Heart right ventricle (tissue), 16 donors: Measurements from ENCODE around the gene ZNF277. TPM values are rescaled to one million over a fixed set of nuclear protein-coding genes. Genes with fewer than 3 reads are reported as not detected.

Source experiments
- ATAC-seq, 8 donors: fragments of 200-7000 bp; cut with Tn5 transposase; one replicate each; pipeline ENCODE4 v1.9.1; 2020; ENCODE audit warnings: mild to moderate bottlenecking in 8 of 8, moderate library complexity in 8 of 8, moderate number of reproducible peaks in 1 of 8
- DNase-seq, 2 donors: peaks; one replicate each; pipeline ENCODE4 v3.0.0-alpha.2; 2020
- H3K27ac ChIP-seq, 10 donors: fragments of 200-600 bp; sonication (generic) in 2 of 10; one replicate each; pipeline versions ENCODE4 v1.5.0 to v1.8.0; 2020 to 2022; ENCODE audit warnings: mild to moderate bottlenecking in 3 of 10
- H3K27me3 ChIP-seq, 7 donors: fragments of 200-600 bp; one replicate each; pipeline ENCODE4 v1.8.0; 2021 to 2022; ENCODE audit warnings: mild to moderate bottlenecking in 2 of 7
- H3K36me3 ChIP-seq, 9 donors: fragments of 200-600 bp; sonication (generic) in 1 of 9; one replicate each; pipeline versions ENCODE4 v1.5.0 to v1.8.0; 2020 to 2022; ENCODE audit warnings: mild to moderate bottlenecking in 2 of 9
- H3K4me1 ChIP-seq, 9 donors: fragments of 200-600 bp; sonication (generic) in 1 of 9; one replicate each; pipeline versions ENCODE4 v1.5.0 to v1.8.0; 2020 to 2022; ENCODE audit warnings: mild to moderate bottlenecking in 4 of 9
- H3K4me3 ChIP-seq, 10 donors: fragments of 200-600 bp; sonication (generic) in 2 of 10; one replicate each; pipeline versions ENCODE4 v1.5.0 to v1.8.0; 2020 to 2022; ENCODE audit warnings: mild to moderate bottlenecking in 7 of 10, moderate library complexity in 2 of 10
- H3K9me3 ChIP-seq, 11 donors: fragments of 200-600 bp in 10 of 11; sonication (generic) in 2 of 11; one replicate each; pipeline versions ENCODE4 v1.5.0 to v1.8.0; 2013 to 2022; ENCODE audit warnings: mild to moderate bottlenecking in 2 of 11, control low read depth in 1 of 11, moderate library complexity in 1 of 11
- CTCF ChIP-seq, 9 donors: fragments of 200-600 bp; sonication (generic) in 2 of 9; IDR thresholded peaks; one replicate each; pipeline versions ENCODE4 v1.5.0 to v1.8.0; 2021 to 2022; ENCODE audit warnings: antibody characterized with exemption in 9 of 9, mild to moderate bottlenecking in 5 of 9, moderate library complexity in 1 of 9
- WGBS, 2 donors: extraction: QIAGEN DNeasy Blood & Tissue Kit; methylation state at CpG; one replicate each; pipeline ENCODE4 v1.1.7; 2013; ENCODE audit warnings: inconsistent platforms in 1 of 2; 5-methylcytosine and 5-hydroxymethylcytosine counted together
- intact Hi-C, 10 donors: fragments of 100-400 bp; cut with DNase I; formaldehyde crosslinking; loops; one replicate each; pipeline versions ENCODE4 v1.11.1 to v1.14.2; 2022
- long read RNA-seq, 3 donors: library from polyadenylated mRNA; unstranded; transcript quantifications; one replicate each; pipeline ENCODE4 v2.0.0, GENCODE V29; 2020 to 2021
- polyA plus RNA-seq, 2 donors: library from polyadenylated mRNA; stranded (reverse); fragments of 200-250 nt; gene quantifications; one replicate each; pipeline ENCODE4 v1.2.3, GENCODE V29; 2013
- total RNA-seq, 10 donors: library from RNA; stranded (reverse); fragmentation: NEBNext Ultra II Directional in 3 of 10; extraction: Animal tissue kit (Norgen Biotek cat#: 25700) in 3 of 10; gene quantifications; one replicate each; pipeline versions ENCODE4 v1.2.1 to v1.2.4, GENCODE V29; 2021 to 2023
- donor health status: Arrhythmogenic right ventricular cardiomyopathy.
- donor health status: ischemic (EF 13 %, LVEDD 7.1; RV severe dilation, severe dysfunction).
- donor health status: healthy with polysubstance abuse.
- donor health status: DM: no; HTN: yes; CAD: no.
- donor health status: DM: no; HTN: no; CAD: no.
- donor health status: ischemic (EF 25% LVEDD 6.9; RV normal size, moderate dysfunction).
- donor health status: ischemic (EF 25% LVEDD 5.7; RV mildly dilated, moderate dysfunction).
- donor health status: healthy.
- donor health status: DM: yes; HTN: yes; CAD: no.
- donor health status: Ischemic cardiomyopathy.
- donor health status: ischemic (EF 35%, LVEDD 5.7; RV mildly dilated, moderate dysfunction).
- donor health status: nonischemic (EF 11% LVEDD 7.7; RV severe dilation, severe dysfunction).
- donor health status: DM: yes; HTN: yes; CAD: no.
- donor health status: PGD.
- donor health status: ischemic (EF 29% LVEDD 5.4; RV normal size, mild dysfunction).
- donor health status: nonischemic (EF 23%, LVEDD 6.1; RV moderate dilation, normal function).

The ZNF277 gene, protein sequence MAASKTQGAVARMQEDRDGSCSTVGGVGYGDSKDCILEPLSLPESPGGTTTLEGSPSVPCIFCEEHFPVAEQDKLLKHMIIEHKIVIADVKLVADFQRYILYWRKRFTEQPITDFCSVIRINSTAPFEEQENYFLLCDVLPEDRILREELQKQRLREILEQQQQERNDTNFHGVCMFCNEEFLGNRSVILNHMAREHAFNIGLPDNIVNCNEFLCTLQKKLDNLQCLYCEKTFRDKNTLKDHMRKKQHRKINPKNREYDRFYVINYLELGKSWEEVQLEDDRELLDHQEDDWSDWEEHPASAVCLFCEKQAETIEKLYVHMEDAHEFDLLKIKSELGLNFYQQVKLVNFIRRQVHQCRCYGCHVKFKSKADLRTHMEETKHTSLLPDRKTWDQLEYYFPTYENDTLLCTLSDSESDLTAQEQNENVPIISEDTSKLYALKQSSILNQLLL
- total RNA-seq, result 10 to 100 TPM; 14.1 to 25.7 (median 17.6) TPM
- 10 to 100 TPM in 1 of 2 donors, 1 to 10 TPM in 1; 7.7 to 16.0 TPM for polyA plus RNA-seq
- long read RNA-seq, donor 1, transcript ZNF277-201 (12 exons, 1,849 nt), result major isoform, 9 of 10 reads
- long read RNA-seq, donor 1, partial matches to known transcripts, result 0 of 10 reads
- long read RNA-seq, donor 1, other reads (novel, unspliced or antisense), result 1 of 10 reads
- long read RNA-seq, donor 2, transcript ZNF277-201 (12 exons, 1,849 nt), result major isoform, 7 of 14 reads
- long read RNA-seq, donor 2, partial matches to known transcripts, result 3 of 14 reads
- long read RNA-seq, donor 2, other reads (novel, unspliced or antisense), result 2 of 14 reads
- long read RNA-seq, donor 3, transcript ZNF277-201 (12 exons, 1,849 nt), result major isoform, 49 of 69 reads
- long read RNA-seq, donor 3, partial matches to known transcripts, result 0 of 69 reads
- long read RNA-seq, donor 3, other reads (novel, unspliced or antisense), result 19 of 69 reads

DNA sequence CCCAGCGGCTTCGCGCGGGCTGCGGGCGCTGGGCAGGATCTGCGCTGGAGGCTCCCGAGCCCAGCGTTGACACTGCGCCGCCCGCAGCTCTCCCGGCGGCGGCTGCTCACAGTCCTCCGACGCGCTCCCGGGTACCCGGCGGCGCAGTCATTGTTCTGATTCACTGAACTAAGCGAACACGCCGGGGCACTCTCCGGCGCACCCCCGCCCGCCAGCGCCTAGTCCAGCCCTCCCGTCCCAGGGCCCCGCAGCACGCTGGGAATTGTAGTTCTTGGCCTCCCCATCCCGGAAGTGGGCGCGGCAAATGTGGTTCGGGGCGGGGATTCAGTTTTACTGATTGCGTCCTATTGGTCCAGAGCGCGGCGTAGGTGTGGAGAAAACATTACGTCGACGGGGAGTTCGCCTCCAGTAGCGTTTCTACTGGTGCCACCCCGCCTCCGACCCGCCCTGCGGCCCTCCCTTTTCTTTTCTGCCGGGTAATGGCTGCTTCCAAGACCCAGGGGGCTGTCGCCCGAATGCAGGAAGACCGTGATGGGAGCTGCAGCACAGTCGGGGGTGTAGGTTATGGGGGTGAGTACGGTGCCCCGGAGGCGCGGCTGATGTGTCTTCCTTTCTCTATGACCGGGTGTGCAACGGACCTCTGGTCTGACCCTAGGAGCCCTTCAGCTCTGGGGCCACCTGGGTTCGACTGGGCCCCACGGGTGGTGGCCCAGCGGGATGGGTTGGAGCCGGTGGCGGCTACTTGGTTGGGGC is at the start of gene ZNF277, which contains the start of gene DOCK4:
Gene ZNF277 (plus strand): TSS at position 458 of the 753 bp plus-strand sequence. CDS start 22 bp downstream, at position 480.
Gene DOCK4 (minus strand): TSS at position 162 of the 753 bp plus-strand sequence. CDS start 261 bp downstream, outside the sequence.
- Histone ChIP-seq H3K4me3 (peak within 1 kb of the TSS; percentile 71 to 98 (median 92)), H3K36me3 (no peaks in the 10 kb centered on the region), H3K27me3 (peaks cover 0 to 12% (median 0%) of the 10 kb centered on the region in 7 donors), H3K27ac (peak within 1 kb of the TSS; percentile 78 to 95 (median 92)), H3K4me1 (peaks cover 2 to 45% (median 34%) of the 10 kb centered on the region in 9 donors), H3K9me3 (no peaks in the 10 kb centered on the region)
- WGBS, 2 donors, result 0% methylated on average over 64 to 67 of the region's 67 CpGs
- ATAC-seq (peak; percentile 96 to 99 (median 96)), DNase-seq (peak; percentile 99)
- intact Hi-C loops, result loop anchor here in 8 of 10 donors (5.0 to 10.0 kb wide), 11 partner anchors 72 to 342 kb away; partner anchors contain the start of gene IFRD1 (in 1 of the 8)
- peak in 1 of 9 donors; percentile 10 for TF ChIP-seq CTCF (IDR thresholded peaks at IDR 0.05)

GRCh38 chr7:112157072-112157471 is 49.4 kb upstream of the ZNF277 start:
- H3K4me1 ChIP-seq, result peaks cover 2 to 38% (median 22%) of the 10 kb centered on the region in 9 donors
- H3K4me3 ChIP-seq, result no peak overlapping the region
- H3K27me3 ChIP-seq, result no peaks in the 10 kb centered on the region
- no peaks in the 10 kb centered on the region for H3K36me3 ChIP-seq
- H3K27ac ChIP-seq, result no peak overlapping the region
- no peaks in the 10 kb centered on the region for H3K9me3 ChIP-seq
- 74% methylated on average over 4 of the region's 4 CpGs for WGBS, 2 donors
- TF ChIP-seq CTCF (IDR thresholded peaks at IDR 0.05), result no peak
- intact Hi-C loops, result no loop called here
- ATAC-seq (no peak), DNase-seq (no peak)

DNA sequence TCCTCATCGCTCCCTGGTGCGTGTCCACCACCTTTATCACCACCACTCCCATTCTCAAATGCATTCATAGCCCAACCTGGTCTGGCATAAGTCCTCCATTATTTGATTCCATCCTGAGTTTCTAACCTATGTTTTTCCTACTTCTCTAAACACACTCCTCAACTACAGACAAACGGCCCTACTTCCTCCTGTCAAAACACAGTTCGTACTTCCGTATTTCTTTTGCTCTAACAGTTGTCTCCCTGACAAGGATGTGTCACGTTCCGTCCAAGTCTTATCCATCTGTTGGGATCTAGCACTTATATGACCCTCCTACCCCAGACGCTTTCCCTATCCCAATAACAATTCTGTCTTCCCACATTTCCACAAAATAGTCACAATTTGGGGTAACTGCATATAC is 47.1 kb upstream of the ZNF277 start:
- intact Hi-C loops, result no loop called here
- no peak overlapping the region for H3K4me3 ChIP-seq
- WGBS, 2 donors, result 84 to 91% methylated on average over 8 of the region's 8 CpGs
- no peak overlapping the region for H3K27ac ChIP-seq
- no peak for TF ChIP-seq CTCF (IDR thresholded peaks at IDR 0.05)
- no peaks in the 10 kb centered on the region for H3K36me3 ChIP-seq
- H3K9me3 ChIP-seq, result no peaks in the 10 kb centered on the region
- no peaks in the 10 kb centered on the region for H3K27me3 ChIP-seq
- H3K4me1 ChIP-seq, result peaks cover 5 to 59% (median 36%) of the 10 kb centered on the region in 9 donors
- ATAC-seq (no peak), DNase-seq (no peak)
